T-cell (primary cell): ENCODE measurements around the gene FOXJ3. TPM values are rescaled to one million over a fixed set of nuclear protein-coding genes. Genes with fewer than 3 reads are reported as not detected.

Experiments used
- ATAC-seq, 4 experiments: fragments of 200-7000 bp in 3 of 4; fragments of 150-1000 bp in 1 of 4; cut with Tn5 transposase; replicated peaks in 1 of 4; 1 replicate in 3 of 4; 2 replicates in 1 of 4; pipeline ENCODE4 v1.10.0; 2021; ENCODE audit warnings: moderate library complexity in 3 of 4, mild to moderate bottlenecking in 2 of 4, moderate number of reproducible peaks in 1 of 4
- CTCF ChIA-PET, 2 donors: fragments of 300-600 bp; sonication (Branson Sonifier 250); formaldehyde crosslinking; loops; one replicate each; lab custom pipeline; 2022; ENCODE audit warnings: antibody characterized with exemption in 2 of 2; lab: Charles Lee
- POLR2A ChIA-PET, 2 donors: fragments of 300-600 bp; sonication (Branson Sonifier 250); formaldehyde crosslinking; loops; one replicate each; lab custom pipeline; 2022; ENCODE audit warnings: antibody characterized with exemption in 2 of 2; lab: Charles Lee
- DNase-seq, 35 experiments: peaks; one replicate each; pipeline versions ENCODE4 v3.0.0 to v3.0.0-alpha.2; 2013 to 2023
- H3K27ac ChIP-seq: one replicate; pipeline ENCODE4 v1.5.1; 2013; ENCODE audit warnings: low read length
- H3K27me3 ChIP-seq, 2 experiments: replicated peaks in 1 of 2; 1 replicate in 1 of 2; 2 replicates in 1 of 2; pipeline versions ENCODE4 v1.6.1 to v1.7.0; 2013; ENCODE audit warnings: low read length in 1 of 2, mixed read lengths in 1 of 2; ENCODE audit not compliant: control insufficient read depth in 2 of 2, insufficient read depth in 2 of 2; ENCODE audit errors: extremely low read depth in 1 of 2
- H3K36me3 ChIP-seq, 2 donors: 1 replicate in 1 of 2; 2 replicates in 1 of 2; pipeline versions ENCODE4 v1.6.1 to v1.7.0; 2013; ENCODE audit warnings: low read length in 1 of 2; ENCODE audit not compliant: control insufficient read depth in 2 of 2, insufficient read depth in 1 of 2; ENCODE audit errors: extremely low read depth in 1 of 2
- H3K4me1 ChIP-seq, 2 experiments: 1 replicate in 1 of 2; 2 replicates in 1 of 2; pipeline versions ENCODE4 v1.6.1 to v1.7.0; 2013; ENCODE audit warnings: low read length in 2 of 2, mixed read lengths in 1 of 2; ENCODE audit not compliant: insufficient read depth in 2 of 2, control insufficient read depth in 1 of 2; ENCODE audit errors: extremely low read depth in 1 of 2
- H3K4me3 ChIP-seq, 2 donors: 1 replicate in 1 of 2; 2 replicates in 1 of 2; pipeline versions ENCODE4 v1.5.1 to v1.7.0; 2013; ENCODE audit warnings: mild to moderate bottlenecking in 2 of 2, low read length in 1 of 2, moderate library complexity in 1 of 2; ENCODE audit not compliant: control insufficient read depth in 1 of 2; ENCODE audit errors: extremely low read depth in 1 of 2
- H3K9me3 ChIP-seq: 2 replicates; pipeline ENCODE4 v1.7.0; 2013
- H3K27ac Mint-ChIP-seq, 2 donors: one replicate each; pipeline ENCODE4 v1.8.0; 2020 to 2021; ENCODE audit warnings: mild to moderate bottlenecking in 2 of 2, mixed read lengths in 2 of 2
- H3K27me3 Mint-ChIP-seq, 2 donors: one replicate each; pipeline ENCODE4 v1.8.0; 2021 to 2022; ENCODE audit warnings: mixed read lengths in 2 of 2
- H3K36me3 Mint-ChIP-seq: one replicate; pipeline ENCODE4 v1.8.0; 2021; ENCODE audit warnings: mixed read lengths
- H3K4me1 Mint-ChIP-seq, 3 donors: one replicate each; pipeline ENCODE4 v1.8.0; 2020 to 2022; ENCODE audit warnings: mixed read lengths in 3 of 3, mild to moderate bottlenecking in 1 of 3
- H3K4me3 Mint-ChIP-seq, 3 donors: one replicate each; pipeline ENCODE4 v1.8.0; 2020 to 2022; ENCODE audit warnings: mild to moderate bottlenecking in 3 of 3, mixed read lengths in 3 of 3, moderate library complexity in 3 of 3
- H3K9me3 Mint-ChIP-seq, 3 donors: one replicate each; pipeline ENCODE4 v1.8.0; 2020 to 2022; ENCODE audit warnings: mixed read lengths in 3 of 3
- WGBS: methylation state at CpG from one replicate; pipeline ENCODE4 v1.1.5; 2013; ENCODE audit warnings: missing lambda C conversion rate; ENCODE audit not compliant: insufficient coverage; 5-methylcytosine and 5-hydroxymethylcytosine counted together
- total RNA-seq, 35 experiments: library from RNA in 6 of 35; stranded (reverse) in 6 of 35; fragments of 120-200 nt in 1 of 35; gene quantifications; one replicate each; pipeline versions ENCODE4 v1.2.1 to v1.2.4 and lab custom pipeline; 2013 to 2026

FOXJ3 gene
- total RNA-seq, 5 donors from 2014 or later (not counting 1 experiment from before 2014, with no cell fraction given): 71.4 to 87.7 (median 77.8) TPM

- no peak overlapping the region for H3K4me3 ChIP-seq
- no peaks in the 10 kb centered on the region for H3K4me1 ChIP-seq
- no peak overlapping the region for H3K27ac ChIP-seq
- Mint-ChIP-seq H3K27me3 (no peaks in the 10 kb centered on the region), H3K36me3 (peaks cover 47% of the 10 kb centered on the region), H3K4me3 (no peak overlapping the region), H3K9me3 (no peaks in the 10 kb centered on the region), H3K27ac (peak overlapping the region in 1 of 2 donors; percentile 37), H3K4me1 (no peaks in the 10 kb centered on the region)
- ChIA-PET CTCF (no interaction called here), POLR2A (no interaction called here)
- ATAC-seq (no peak), DNase-seq (no peak)
- peaks cover 0 to 45% of the 10 kb centered on the region in 2 donors for H3K36me3 ChIP-seq
- H3K27me3 ChIP-seq: no peaks in the 10 kb centered on the region
- no CpG with 5 or more reads among the region's 7 CpGs for WGBS
- H3K9me3 ChIP-seq: no peaks in the 10 kb centered on the region
Measured at GRCh38 chr1:42183210-42183956, 151.7 kb downstream of the FOXJ3 start.

- no peak overlapping the region for H3K4me3 ChIP-seq
- H3K27me3 ChIP-seq: no peaks in the 10 kb centered on the region
- ChIA-PET CTCF (no interaction called here), POLR2A (no interaction called here)
- ATAC-seq (no peak), DNase-seq (no peak)
- Mint-ChIP-seq H3K36me3 (peaks cover 35% of the 10 kb centered on the region), H3K4me1 (no peaks in the 10 kb centered on the region), H3K27me3 (no peaks in the 10 kb centered on the region), H3K27ac (peak overlapping the region in 1 of 2 donors; percentile 47), H3K4me3 (peak overlapping the region in 1 of 3 donors; percentile 22), H3K9me3 (no peaks in the 10 kb centered on the region)
- H3K36me3 ChIP-seq: peaks cover 0 to 39% of the 10 kb centered on the region in 2 donors
- WGBS: 100% methylated on average over 2 of the region's 4 CpGs
- no peak overlapping the region for H3K27ac ChIP-seq
- H3K9me3 ChIP-seq: no peaks in the 10 kb centered on the region
- H3K4me1 ChIP-seq: no peaks in the 10 kb centered on the region
Measured at GRCh38 chr1:42181687-42182086, 153.3 kb downstream of the FOXJ3 start.

GRCh38 chr1:42179900-42180329, 155.1 kb downstream of the FOXJ3 start:
- ATAC-seq: no peak
- H3K4me3 Mint-ChIP-seq: no peak overlapping the region
- H3K4me1 Mint-ChIP-seq: no peaks in the 10 kb centered on the region
- WGBS: 85% methylated on average over 3 of the region's 4 CpGs
- Histone ChIP-seq H3K4me1 (no peaks in the 10 kb centered on the region), H3K9me3 (no peaks in the 10 kb centered on the region), H3K27me3 (no peaks in the 10 kb centered on the region), H3K36me3 (peaks cover 0 to 27% of the 10 kb centered on the region in 2 donors), H3K27ac (no peak overlapping the region), H3K4me3 (no peak overlapping the region)
- H3K27me3 Mint-ChIP-seq: no peaks in the 10 kb centered on the region
- CTCF ChIA-PET: interaction anchor here in 1 of 2 donors (0.6 to 1.2 kb wide), 3 partner anchors 154 to 418 kb away, joined by 3 to 6 read pairs (median 5); no protein-coding TSS in a partner anchor
- peak overlapping the region; percentile 23 to 35 for H3K27ac Mint-ChIP-seq
- POLR2A ChIA-PET: no interaction called here
- peaks cover 23% of the 10 kb centered on the region for H3K36me3 Mint-ChIP-seq
- H3K9me3 Mint-ChIP-seq: no peaks in the 10 kb centered on the region
- DNase-seq: no peak

GRCh38 chr1:42179275-42179674, 155.8 kb downstream of the FOXJ3 start:
- POLR2A ChIA-PET: no interaction called here
- Mint-ChIP-seq H3K27me3 (no peaks in the 10 kb centered on the region), H3K36me3 (peaks cover 19% of the 10 kb centered on the region)

GRCh38 chr1:42178249-42178648, 156.8 kb downstream of the FOXJ3 start:
- Histone ChIP-seq H3K4me1 (peaks cover 0 to 3% of the 10 kb centered on the region in 2 experiments), H3K9me3 (no peaks in the 10 kb centered on the region), H3K27me3 (no peaks in the 10 kb centered on the region), H3K4me3 (no peak overlapping the region), H3K27ac (no peak overlapping the region), H3K36me3 (peaks cover 0 to 20% of the 10 kb centered on the region in 2 donors)
- no peak for ATAC-seq
- Mint-ChIP-seq H3K27me3 (no peaks in the 10 kb centered on the region), H3K36me3 (peaks cover 19% of the 10 kb centered on the region), H3K4me1 (peaks cover 0 to 2% (median 0%) of the 10 kb centered on the region in 3 donors), H3K4me3 (no peak overlapping the region), H3K27ac (peak overlapping the region in 1 of 2 donors; percentile 29), H3K9me3 (no peaks in the 10 kb centered on the region)
- no CpG with 5 or more reads among the region's 3 CpGs for WGBS
- POLR2A ChIA-PET: no interaction called here
- CTCF ChIA-PET: no interaction called here
- DNase-seq: no peak

More at GRCh38 chr1:42179275-42179674, 155.8 kb downstream of the FOXJ3 start:
- WGBS: no CpG with 5 or more reads among the region's 2 CpGs
- H3K9me3 ChIP-seq: no peaks in the 10 kb centered on the region
- H3K4me3 ChIP-seq: no peak overlapping the region
- H3K27ac Mint-ChIP-seq: peak overlapping the region in 1 of 2 donors; percentile 23
- H3K4me1 Mint-ChIP-seq: no peaks in the 10 kb centered on the region
- no peaks in the 10 kb centered on the region for H3K9me3 Mint-ChIP-seq
- DNase-seq (no peak), ATAC-seq (no peak)
- H3K4me3 Mint-ChIP-seq: no peak overlapping the region
- no peaks in the 10 kb centered on the region for H3K27me3 ChIP-seq
- no peaks in the 10 kb centered on the region for H3K4me1 ChIP-seq
- CTCF ChIA-PET: interaction anchor here in 1 of 2 donors (0.6 to 1.2 kb wide), 3 partner anchors 155 to 419 kb away, joined by 3 to 6 read pairs (median 5); no protein-coding TSS in a partner anchor
- no peak overlapping the region for H3K27ac ChIP-seq
- peaks cover 0 to 23% of the 10 kb centered on the region in 2 donors for H3K36me3 ChIP-seq

GRCh38 chr1:42177541-42177981, 157.5 kb downstream of the FOXJ3 start:
- Mint-ChIP-seq H3K36me3 (peaks cover 19% of the 10 kb centered on the region), H3K27ac (no peak overlapping the region), H3K4me3 (no peak overlapping the region), H3K27me3 (no peaks in the 10 kb centered on the region), H3K4me1 (peaks cover 0 to 2% (median 0%) of the 10 kb centered on the region in 3 donors), H3K9me3 (no peaks in the 10 kb centered on the region)
- CTCF ChIA-PET: interaction anchor here in 1 of 2 donors (0.7 kb wide), 1 partner anchor 495 kb away, joined by 4 read pairs; no protein-coding TSS in a partner anchor
- 73% methylated on average over 2 of the region's 6 CpGs for WGBS
- Histone ChIP-seq H3K4me1 (peaks cover 0 to 6% of the 10 kb centered on the region in 2 experiments), H3K9me3 (no peaks in the 10 kb centered on the region), H3K27ac (no peak overlapping the region), H3K27me3 (no peaks in the 10 kb centered on the region), H3K4me3 (no peak overlapping the region), H3K36me3 (peaks cover 0 to 20% of the 10 kb centered on the region in 2 donors)
- no peak for ATAC-seq
- DNase-seq: no peak
- POLR2A ChIA-PET: no interaction called here
